NCI-H2227 (cell line): Measurements from ENCODE around the gene PCBP1.
"Not testable (repeated sequence)": the region's sequence is repeated elsewhere in the genome, so short reads cannot be mapped to it uniquely, and the experiment has no call there.

ENCODE experiments used
- DNase-seq: peaks from one replicate; lab custom pipeline; 2025; ENCODE audit not compliant: unreplicated experiment; lab: John Stamatoyannopoulos, UW

PCBP1 gene

DNA sequence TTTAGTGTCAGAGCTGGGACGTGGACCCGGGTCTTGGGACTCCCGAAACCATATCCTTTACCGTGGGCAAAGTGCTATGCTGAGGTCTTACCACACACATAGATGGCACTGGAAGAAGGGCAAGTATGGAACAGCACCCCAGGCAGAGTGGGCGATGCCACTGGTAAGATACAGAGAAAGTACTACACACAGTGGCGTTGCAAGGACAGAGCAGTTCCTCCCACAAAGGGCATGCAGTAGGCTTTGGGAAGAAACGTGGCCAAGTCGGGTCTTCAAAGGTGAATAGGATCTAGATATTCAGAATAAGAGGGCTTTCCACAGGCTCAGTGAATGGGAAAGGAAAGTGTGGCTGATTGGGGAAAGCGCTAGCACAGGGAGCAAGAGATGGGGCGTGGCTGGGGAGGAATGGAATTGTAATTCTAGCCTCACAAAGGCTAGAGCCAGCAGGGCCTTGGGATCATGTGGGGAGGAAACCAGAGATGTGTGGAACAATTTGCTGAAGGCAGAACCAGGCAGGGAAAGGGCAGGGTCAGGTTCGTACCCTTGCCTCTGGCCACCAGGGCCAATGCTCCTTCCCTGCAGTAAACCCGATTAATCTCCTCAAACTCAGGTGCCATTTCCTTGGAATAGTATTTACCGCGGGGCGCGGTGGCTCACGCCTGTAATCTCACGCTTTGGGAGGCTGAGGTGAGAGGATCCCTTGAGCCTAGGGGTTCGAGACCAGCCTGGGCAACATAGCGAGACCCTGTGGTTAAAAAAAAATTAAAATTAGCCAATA lies 36.0 kb downstream of the PCBP1 start:
- DNase-seq, result peak; percentile 55

DNA sequence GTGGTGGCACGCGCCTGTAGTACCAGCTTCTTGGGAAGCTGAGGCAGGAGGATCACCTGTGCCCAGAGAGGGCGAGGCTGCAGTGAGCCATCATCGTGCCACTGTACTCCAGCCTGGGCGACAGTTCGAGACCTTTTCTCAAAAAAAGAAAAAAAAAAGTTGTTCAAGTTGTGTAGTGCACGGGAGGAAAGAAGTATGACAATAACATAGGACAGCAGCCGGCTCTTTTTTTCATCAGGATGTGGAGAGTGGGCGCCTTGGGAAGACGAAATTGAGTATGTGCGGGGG lies 36.5 kb downstream of the PCBP1 start:
- DNase-seq, result no peak

DNA sequence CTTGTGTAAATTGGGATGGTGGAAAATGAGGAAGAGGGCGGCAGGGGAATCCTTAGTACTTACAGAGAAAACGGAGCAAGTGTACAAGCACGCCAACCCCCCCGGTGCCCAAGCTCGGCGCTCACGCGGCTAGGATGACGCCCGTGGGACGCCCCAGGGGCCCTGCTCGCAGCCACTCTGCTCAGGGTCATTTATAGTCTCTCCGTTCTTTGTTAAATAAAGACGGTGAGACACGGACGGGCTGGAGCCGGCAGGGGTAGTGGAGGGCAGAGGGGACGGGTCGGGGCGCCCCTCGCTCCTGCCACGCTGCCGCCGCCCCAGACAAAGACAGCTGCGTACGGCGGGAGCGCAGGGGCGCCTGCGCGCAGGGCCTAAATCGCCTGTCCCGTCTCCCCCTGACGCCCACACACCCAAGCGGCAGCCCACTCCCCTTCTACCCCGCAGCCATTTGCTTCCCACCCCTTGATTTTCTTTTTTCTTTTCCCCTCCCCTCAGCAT lies 37.8 kb downstream of the PCBP1 start:
- DNase-seq, result peak; percentile 82

DNA sequence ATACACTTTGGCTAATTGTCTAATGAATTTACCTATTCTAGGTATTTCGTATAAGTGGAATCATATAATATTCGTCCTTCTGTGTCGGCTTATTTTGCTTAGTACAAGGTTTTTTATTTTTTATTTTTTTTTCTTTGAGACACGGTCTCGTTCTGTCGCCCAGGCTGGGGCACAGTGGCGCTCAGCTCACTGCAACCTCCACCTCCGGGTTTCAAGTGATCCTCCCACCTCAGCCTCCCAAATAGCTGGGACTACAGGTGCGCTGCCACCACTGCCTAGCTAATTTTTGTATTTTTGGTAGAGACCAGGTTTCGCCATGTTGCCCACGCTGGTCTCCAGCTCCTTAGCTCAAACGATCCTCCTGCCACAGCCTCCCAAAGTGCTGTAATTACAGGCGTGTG lies 38.2 kb downstream of the PCBP1 start:
- DNase-seq, result no peak

DNA sequence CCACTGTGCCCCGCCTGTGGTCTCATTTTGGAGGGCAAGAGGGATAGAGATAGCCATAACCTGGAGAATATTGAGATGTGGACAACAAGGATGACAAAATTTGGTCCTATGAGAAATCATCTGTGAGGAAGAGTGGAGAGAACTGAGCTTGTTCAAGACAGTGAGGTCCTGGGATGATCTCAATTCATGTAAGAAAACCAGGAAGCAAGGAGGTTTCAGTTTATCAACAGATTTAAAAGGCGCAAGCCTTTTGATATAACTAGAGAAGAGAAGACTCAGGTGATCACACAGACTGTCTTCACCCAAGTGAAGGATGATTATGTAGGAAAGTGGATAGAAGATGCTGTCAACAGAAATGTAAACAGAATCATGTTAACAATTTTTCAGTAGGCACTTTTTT lies 39.1 kb downstream of the PCBP1 start:
- no peak for DNase-seq

DNA sequence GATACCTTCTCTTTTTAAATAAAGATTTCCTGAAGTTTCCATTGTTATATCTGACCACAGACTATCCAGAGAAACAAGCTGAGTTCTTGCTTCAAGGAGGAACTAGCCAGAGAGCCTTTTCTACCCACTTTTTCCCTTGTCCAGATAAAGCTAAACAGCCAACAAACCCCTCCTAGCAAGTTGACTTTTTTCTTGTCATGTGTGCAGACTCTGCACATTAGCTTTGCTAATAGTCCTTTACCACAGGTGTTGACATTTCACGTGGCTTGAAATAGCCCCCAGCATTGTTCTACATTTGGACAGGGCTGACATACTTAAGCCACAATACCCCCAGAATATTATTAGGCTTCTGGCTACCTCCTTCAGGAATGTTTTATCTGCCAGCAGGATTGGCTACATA lies 40.7 kb downstream of the PCBP1 start:
- DNase-seq, result no peak

DNA sequence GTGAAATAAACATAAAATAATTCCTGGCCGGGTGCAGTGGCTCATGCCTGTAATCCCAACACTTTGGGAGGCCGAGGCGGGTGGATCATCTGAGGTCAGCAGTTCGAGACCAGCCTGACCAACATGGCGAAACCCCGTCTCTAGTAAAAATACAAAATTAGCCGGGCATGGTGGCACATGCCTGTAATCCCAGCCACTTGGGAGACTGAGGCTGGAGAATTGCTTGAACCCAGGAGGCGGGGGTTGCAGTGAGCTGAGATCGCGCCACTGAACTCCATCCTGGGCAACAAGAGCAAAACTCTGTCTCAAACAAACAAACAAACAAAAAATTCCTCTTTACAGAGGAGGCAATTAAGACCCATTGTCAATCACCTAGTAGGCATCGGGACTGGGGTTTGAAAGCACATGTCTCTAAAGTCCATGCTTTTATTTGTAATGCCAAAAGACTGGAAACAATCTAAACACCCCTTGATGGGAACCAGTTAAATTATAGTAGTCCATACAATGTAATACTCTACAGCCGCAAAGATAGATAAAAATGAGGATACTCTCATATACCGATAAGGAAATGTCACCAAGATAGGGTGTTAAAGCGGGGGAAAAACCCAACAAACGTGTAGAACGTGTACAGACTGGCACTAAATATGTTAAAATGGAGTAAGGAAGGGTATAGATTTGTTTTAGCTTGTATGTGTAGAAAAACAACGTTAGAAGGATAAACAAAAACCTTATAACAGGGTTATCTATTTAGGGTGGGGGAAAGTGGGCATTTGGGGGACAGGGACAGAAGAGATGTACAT lies 44.3 kb downstream of the PCBP1 start:
- not testable (repeated sequence) for DNase-seq

DNA sequence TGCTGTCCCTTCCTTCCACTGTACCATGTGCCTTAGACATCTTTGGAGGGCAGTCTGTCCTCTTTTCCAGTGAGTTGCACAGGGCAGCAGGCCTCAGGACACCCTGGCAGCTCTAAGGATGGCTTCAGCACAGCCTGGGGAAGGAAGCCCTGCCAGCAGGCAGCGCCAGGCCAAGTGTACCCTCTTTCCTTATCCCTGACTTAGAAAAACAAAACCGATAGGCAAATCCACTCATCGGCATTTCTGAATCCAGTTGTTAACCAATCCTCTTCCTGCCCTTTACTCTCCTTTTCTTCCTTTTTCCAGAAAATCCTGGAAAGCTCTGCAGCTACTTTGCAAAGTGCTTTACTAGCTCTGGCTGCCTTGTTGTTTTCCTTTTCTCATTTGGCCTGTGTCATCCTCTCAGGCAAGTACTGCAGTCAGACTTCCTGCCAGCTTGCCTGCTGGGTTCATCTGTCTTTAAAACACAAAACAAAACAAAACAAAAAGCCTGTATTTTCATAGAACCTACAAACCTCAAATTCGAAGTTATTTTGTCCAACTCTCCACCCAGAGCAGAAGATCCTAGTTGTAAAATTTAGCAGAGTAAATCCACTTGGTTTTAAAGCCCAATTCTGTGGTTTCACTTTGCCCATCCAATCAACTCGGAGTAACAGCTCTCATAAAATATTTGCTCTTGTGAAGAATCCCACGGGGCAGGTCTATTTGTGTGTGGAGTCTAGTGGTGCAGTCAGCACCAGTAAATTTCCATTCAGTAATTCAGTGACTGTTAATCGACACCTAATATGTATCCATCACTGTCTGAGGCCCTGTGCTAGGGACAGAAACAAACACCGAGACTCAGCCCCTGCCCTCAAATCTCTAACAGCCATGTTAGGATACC lies 45.2 kb downstream of the PCBP1 start:
- peak; percentile 37 for DNase-seq

DNA sequence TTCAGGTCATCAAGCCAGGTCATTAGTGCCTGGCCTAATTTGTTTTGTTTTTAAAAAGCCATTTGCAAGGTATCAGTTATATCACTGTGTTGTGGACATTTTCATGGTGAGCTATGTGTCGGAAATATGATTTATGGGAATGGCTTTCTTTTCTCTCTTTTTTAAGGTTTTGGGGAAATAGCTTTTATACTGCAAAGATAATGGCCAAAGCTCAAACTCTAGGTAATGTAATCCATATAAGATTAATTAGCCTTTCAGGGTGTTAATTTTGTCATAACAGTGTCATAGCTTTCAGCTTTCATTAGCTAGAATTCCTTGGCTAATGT lies 45.8 kb downstream of the PCBP1 start:
- DNase-seq, result no peak

DNA sequence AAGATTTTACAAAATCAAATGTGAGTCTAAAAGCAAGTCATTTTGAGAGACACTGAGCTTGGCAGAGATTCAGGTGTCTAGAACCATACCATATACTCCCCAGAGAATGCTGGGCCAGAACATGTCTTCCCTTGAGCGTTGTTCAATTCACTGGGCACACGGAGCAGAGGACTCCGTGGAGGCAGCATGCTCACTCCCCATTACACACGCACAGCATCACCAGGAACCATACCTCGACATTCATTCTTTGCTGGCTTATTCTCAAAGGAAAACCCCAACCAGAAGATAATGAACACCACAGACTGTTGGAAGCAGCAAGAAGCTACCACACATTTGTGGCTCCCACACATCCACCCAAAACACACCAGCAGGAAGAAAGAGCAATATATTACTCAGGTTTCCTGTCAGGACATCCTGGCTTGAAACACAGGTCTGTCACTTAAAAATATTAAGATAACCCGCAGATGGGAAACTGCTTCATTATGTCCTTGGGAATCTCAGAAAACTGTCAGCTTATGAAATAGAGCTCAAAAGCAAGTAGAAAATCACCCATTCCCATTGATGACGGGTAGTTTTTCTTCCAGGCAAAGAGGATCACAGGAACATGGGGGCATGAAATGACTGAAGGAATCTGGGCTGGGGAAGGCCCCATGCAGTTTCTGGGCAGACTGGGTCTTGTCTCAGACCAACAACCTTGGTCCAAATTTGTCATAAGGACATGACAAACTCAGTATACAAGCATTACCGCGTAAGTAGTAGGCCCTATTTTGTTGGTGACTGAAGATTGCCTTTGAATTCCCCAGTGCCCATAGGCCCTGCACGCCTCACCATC lies 46.4 kb downstream of the PCBP1 start:
- DNase-seq, result no peak

DNA sequence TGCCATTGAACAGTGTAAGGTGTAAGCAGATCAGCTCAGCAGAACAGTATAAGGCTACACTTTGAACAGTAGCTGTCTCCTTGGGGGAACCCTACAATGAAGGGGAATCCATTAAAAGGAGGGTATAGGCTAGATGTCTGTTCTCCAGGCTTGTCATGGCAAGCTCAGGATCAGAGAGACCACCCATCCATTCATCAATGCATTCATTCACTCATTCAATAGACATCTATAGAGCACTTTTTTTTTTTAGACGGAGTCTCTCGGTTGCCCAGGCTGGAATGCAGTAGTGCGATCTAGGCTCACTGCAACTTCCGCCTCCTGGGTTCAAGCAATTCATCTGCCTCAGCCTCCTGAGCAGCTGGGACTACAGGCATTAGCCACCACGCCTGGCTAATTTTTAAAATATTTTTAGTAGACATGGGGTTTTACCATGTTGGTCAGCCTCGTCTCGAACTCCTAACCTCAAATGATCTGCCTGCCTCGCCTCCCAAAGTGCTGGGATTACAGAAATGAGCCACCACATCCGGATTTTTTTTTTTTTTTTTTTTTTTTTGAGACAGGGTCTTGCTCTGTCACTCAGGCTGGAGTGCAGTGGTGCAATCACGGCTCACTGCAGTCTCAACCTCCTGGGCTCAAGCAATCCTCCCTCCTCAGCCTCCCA lies 47.2 kb downstream of the PCBP1 start:
- not testable (repeated sequence) for DNase-seq
